ENCODE data around the gene ZNF10.

The ZNF10 gene

DNA sequence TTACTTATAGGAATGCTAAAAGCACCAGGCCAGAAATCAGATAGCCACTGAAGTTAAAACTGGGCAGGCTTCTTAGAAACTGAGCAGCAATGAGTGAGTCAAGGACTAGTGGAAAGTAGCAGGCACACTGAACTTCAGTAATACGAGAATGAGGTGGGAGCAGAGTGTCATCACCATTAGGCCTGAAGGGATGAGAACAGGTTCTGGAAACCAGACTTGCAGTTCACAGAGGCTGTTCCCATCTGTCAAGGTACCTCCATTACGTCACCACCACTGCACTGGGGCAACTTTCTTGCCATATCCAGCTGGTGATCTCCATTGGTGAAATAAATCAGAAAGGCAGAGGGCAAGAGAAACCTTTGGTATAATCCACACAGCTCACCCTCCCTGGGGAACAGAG, 15.6 kb downstream of the ZNF10 start:
- DNase-seq (ENCODE audit: low spot score): no peak
- ChIA-PET CTCF (no interaction called here), POLR2A (ENCODE audit: low non-redundant PET) (no interaction called here)
- TF ChIP-seq CTCF (conservative IDR thresholded peaks at IDR 0.05; ENCODE audit: low read depth): no peak
- no peak overlapping the region for H3K27ac ChIP-seq

DNA sequence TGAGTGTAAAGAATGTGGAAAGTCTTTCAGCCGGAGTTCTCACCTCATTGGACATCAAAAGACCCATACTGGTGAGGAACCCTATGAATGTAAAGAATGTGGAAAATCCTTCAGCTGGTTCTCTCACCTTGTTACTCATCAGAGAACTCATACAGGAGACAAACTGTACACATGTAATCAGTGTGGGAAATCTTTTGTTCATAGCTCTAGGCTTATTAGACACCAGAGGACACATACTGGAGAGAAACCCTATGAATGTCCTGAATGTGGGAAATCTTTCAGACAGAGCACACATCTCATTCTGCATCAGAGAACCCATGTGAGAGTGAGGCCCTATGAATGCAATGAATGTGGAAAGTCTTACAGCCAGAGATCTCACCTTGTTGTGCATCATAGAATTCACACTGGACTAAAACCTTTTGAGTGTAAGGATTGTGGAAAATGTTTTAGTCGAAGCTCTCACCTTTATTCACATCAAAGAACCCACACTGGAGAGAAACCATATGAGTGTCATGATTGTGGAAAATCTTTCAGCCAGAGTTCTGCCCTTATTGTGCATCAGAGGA, 25.8 kb downstream of the ZNF10 start:
- no peak for TF ChIP-seq CTCF (conservative IDR thresholded peaks at IDR 0.05; ENCODE audit: low read depth)
- no peak overlapping the region for H3K27ac ChIP-seq
- ChIA-PET POLR2A (ENCODE audit: low non-redundant PET) (no interaction called here), CTCF (interaction anchor here (0.5 kb wide), 1 partner anchor 12 kb away, joined by 3 read pairs; no protein-coding TSS in a partner anchor)
- no peak for DNase-seq (ENCODE audit: low spot score)

GRCh38 chr12:133165776-133166175, 35.3 kb downstream of the ZNF10 start:
- CTCF ChIA-PET: no interaction called here
- peak; percentile 14 for DNase-seq (ENCODE audit: low spot score)
- no peak for TF ChIP-seq CTCF (conservative IDR thresholded peaks at IDR 0.05; ENCODE audit: low read depth)
- no peak overlapping the region for H3K27ac ChIP-seq
- POLR2A ChIA-PET (ENCODE audit: low non-redundant PET): no interaction called here

- H3K27ac ChIP-seq: no peak overlapping the region
- no peak for TF ChIP-seq CTCF (conservative IDR thresholded peaks at IDR 0.05; ENCODE audit: low read depth)
- ChIA-PET CTCF (interaction anchor here (0.7 kb wide), 1 partner anchor 27 kb away, joined by 3 read pairs; no protein-coding TSS in a partner anchor), POLR2A (ENCODE audit: low non-redundant PET) (no interaction called here)
- no peak for DNase-seq (ENCODE audit: low spot score)
Measured at GRCh38 chr12:133172491-133172890, 42.1 kb downstream of the ZNF10 start.

- POLR2A ChIA-PET (ENCODE audit: low non-redundant PET): no interaction called here
- TF ChIP-seq CTCF (conservative IDR thresholded peaks at IDR 0.05; ENCODE audit: low read depth): no peak
- no peak overlapping the region for H3K27ac ChIP-seq
- CTCF ChIA-PET: no interaction called here
- DNase-seq (ENCODE audit: low spot score): no peak
Measured at GRCh38 chr12:133174901-133175300, 44.5 kb downstream of the ZNF10 start.

DNA sequence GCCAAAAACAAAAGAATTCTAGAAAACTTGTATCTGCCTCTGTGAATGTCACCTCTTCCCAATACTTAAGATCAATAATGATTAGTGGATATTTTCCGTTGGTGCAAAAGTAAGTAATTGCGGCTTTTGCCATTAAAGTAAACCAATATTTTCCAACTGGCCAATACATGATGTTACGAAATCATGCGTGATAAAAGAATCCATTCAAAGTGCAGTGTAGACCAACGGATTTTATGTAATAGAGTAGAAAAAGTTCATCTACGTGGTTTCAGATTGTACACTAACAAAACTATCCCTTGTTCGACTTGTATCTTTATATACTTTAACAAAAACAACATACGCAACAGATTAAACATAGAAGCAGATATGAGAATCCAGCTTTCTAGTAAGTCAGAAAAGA, 50.2 kb downstream of the ZNF10 start:
- POLR2A ChIA-PET (ENCODE audit: low non-redundant PET): interaction anchor here (1.1 kb wide), 1 partner anchor 51 kb away, joined by 3 read pairs; the partner anchor contains the start of gene ZNF891

More for the DNA sequence above, 50.2 kb downstream of the ZNF10 start:
- CTCF ChIA-PET: interaction anchor here (0.5 to 1.0 kb wide), 3 partner anchors 43 to 101 kb away, joined by 3 to 6 read pairs (median 3); no protein-coding TSS in a partner anchor
- DNase-seq (ENCODE audit: low spot score): no peak
- no peak for TF ChIP-seq CTCF (conservative IDR thresholded peaks at IDR 0.05; ENCODE audit: low read depth)
- H3K27ac ChIP-seq: no peak overlapping the region

Data from RWPE1 (cell line).